Measurements from ENCODE around the gene OGFOD3.

GRCh38 chr17:82375359-82376041 lies 42.9 kb downstream of the OGFOD3 start:
- TF ChIP-seq POLR2A (IDR thresholded peaks at IDR 0.05; ENCODE audit: low read length) (no peak), GATA1 (IDR thresholded peaks at IDR 0.05; ENCODE audit: low read depth, low read length) (no peak)
